Muscle of arm (tissue), 14 donors: ENCODE data around the gene LILRB1. TPM values are rescaled to one million over a fixed set of nuclear protein-coding genes. Genes with fewer than 3 reads are reported as not detected.
"Not testable (repeated sequence)": the region's sequence is repeated elsewhere in the genome, so short reads cannot be mapped to it uniquely, and the experiment has no call there.

Experiments
- DNase-seq: peaks from one replicate; pipeline ENCODE4 v3.0.0-alpha.2; 2013
- long read RNA-seq, 11 donors: transcript quantifications; one replicate each; lab custom pipeline, GENCODE V29; 2026
- polyA plus RNA-seq, 12 donors: library from polyadenylated mRNA; unstranded; fragments of 120-200 nt; gene quantifications; one replicate each; pipeline ENCODE4 v1.2.1, GENCODE V29; 2013; ENCODE audit not compliant: insufficient read length in 12 of 12

The LILRB1 gene
- polyA plus RNA-seq: 1 to 10 TPM in 7 of 12 donors, under 1 TPM in 3, not detected in 2; 0.71 to 3.9 (median 1.1) TPM
- long read RNA-seq, donor 1: 0 reads
- long read RNA-seq, donor 2: 0 reads
- long read RNA-seq, donor 3: 0 reads
- long read RNA-seq, donor 4: 0 reads
- long read RNA-seq, donor 5: 0 reads
- long read RNA-seq, donor 6: 0 reads
- long read RNA-seq, donor 7, partial matches to known transcripts: 0 of 1 reads
- long read RNA-seq, donor 7, other reads (novel, unspliced or antisense): 0 of 1 reads
- long read RNA-seq, donor 8: 0 reads
- long read RNA-seq, donor 9: 0 reads
- long read RNA-seq, donor 10: 0 reads
- long read RNA-seq, donor 11, partial matches to known transcripts: 0 of 1 reads
- long read RNA-seq, donor 11, other reads (novel, unspliced or antisense): 0 of 1 reads

DNA sequence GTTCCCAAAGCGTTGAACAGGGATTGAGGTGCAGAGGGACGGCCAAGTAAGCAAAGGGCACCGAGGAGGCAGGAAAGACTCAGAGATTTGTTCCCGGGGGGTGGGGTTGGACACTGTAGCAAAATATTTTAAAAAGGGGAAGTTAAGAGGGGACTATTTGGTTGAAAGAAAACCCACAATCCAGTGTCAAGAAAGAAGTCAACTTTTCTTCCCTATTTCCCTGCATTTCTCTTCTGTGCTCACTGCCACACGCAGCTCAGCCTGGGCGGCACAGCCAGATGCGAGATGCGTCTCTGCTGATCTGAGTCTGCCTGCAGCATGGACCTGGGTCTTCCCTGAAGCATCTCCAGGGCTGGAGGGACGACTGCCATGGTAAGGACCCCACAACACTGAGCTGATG, at the start of gene LILRB1:
LILRB1 (plus strand) TSS at position 223 of the 400 bp plus-strand sequence. CDS start 590 bp downstream, outside the sequence.
- DNase-seq: not testable (repeated sequence)

DNA sequence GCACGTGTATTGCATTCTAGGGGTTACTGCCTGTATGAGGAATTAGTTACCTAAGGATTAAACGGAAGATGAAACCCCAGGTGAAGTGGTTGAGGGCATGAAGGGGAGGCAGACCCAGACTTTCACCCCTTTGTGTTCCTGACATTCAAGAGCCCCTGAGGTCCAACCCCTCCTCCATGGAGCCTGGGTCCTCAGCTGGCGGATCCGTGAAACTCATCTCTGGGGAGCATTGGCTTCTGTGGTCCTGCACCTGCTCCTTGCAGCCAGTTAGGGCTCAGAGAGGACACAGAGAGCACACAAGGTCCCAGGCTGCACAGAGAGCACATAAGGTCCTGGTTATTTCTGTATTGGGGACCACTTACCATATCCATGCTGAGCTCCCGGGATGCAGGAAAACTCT, 43.9 kb upstream of the LILRB1 start:
- DNase-seq: no peak

GRCh38 chr19:54587026-54587425, 43.3 kb upstream of the LILRB1 start:
- no peak for DNase-seq

- not testable (repeated sequence) for DNase-seq
Measured at GRCh38 chr19:54593445-54593844, 36.8 kb upstream of the LILRB1 start, which contains the start of gene LILRA1. Gene LILRA1 (plus strand): TSS chr19:54593632. CDS start chr19:54594245, 613 bp downstream.

- DNase-seq: not testable (repeated sequence)
Measured at GRCh38 chr19:54593931-54594626, 36.2 kb upstream of the LILRB1 start.

GRCh38 chr19:54594737-54595136, 35.5 kb upstream of the LILRB1 start:
- DNase-seq: no peak

GRCh38 chr19:54595680-54596436, 34.4 kb upstream of the LILRB1 start:
- not testable (repeated sequence) for DNase-seq

DNA sequence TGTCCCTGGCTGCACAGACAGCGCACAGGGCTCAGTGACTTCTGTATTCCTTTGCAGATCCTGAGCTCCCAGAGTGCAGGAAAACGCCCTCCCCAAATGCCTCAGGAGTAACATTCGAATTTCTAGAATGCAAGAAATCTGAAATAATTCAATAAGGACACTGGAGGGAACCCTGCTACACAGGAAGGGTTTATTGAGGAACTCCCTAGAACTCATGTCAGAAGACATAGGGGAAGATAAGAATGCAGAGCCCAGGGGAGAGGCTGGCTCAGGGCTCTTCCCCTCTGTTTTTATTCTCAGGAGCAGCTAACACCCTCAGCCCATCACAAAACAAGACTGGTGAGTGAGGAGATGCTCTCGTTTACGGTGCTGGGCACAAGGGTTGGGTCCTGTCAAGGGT, 30.1 kb upstream of the LILRB1 start:
- no peak for DNase-seq

GRCh38 chr19:54606230-54606629, 24.1 kb upstream of the LILRB1 start:
- no peak for DNase-seq

- DNase-seq: no peak
Measured at GRCh38 chr19:54606891-54607784, 23.1 kb upstream of the LILRB1 start.

DNA sequence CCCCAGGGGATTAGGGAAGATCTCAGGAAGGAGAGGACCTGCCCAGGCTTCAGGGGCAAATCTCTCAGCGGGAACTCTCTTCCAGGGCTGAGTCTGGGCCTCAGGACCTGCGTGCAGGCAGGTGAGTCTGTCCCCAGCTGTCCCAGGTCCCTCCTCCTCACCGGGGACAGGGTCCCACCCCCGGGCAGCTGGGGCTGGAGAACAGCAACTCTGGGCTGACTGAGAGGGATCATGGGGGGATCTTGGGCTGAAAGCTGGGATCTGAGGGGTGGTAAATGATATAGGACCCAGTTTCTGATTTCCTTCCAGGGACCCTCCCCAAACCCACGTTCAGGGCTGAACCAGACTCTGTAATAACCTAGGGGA, 22.5 kb upstream of the LILRB1 start:
- DNase-seq: no peak

DNA sequence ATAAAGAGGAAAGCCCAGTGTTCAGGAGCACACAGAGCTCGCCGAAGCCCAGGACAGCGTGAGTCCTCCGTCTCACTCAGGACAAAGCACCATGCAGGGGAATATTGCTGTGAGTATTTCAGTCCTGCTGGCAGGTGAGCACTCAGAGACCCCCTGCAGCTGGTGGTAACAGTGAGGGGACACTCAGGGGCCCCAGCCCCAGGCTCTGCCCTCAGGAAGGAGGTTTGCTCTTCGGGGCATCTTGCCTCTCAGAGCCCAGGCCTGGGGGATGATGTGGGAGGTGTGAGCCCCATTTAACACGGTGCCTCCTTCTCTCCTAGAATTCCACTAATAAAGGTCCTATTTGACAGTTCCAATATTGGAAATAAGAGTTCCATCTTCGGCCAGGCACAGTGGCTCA, 22.1 kb upstream of the LILRB1 start:
- no peak for DNase-seq

DNA sequence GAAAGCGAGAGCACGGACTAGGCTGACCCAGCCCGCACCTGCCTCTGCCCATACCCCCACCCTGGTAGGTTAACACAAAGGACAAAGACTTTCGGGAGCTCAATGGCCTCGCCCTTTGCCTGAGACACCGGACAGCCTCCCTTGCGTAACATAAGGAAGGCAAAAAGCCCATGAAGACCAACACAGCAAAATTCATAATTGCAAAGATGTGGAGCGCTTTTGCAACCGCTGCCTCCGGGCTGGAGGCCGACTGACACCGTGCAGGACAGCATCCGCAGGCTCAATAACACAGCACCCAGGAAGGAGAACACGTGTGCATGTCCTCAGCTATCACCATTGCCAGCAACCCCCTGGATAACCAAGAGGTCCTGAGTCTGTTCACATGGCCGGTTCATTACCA, 21.5 kb upstream of the LILRB1 start:
- no peak for DNase-seq

- DNase-seq: no peak
Measured at GRCh38 chr19:54609356-54609791, 20.9 kb upstream of the LILRB1 start.

- DNase-seq: no peak
Measured at GRCh38 chr19:54612428-54612827, 17.9 kb upstream of the LILRB1 start.

GRCh38 chr19:54614726-54615125, 15.6 kb upstream of the LILRB1 start:
- DNase-seq: no peak

DNA sequence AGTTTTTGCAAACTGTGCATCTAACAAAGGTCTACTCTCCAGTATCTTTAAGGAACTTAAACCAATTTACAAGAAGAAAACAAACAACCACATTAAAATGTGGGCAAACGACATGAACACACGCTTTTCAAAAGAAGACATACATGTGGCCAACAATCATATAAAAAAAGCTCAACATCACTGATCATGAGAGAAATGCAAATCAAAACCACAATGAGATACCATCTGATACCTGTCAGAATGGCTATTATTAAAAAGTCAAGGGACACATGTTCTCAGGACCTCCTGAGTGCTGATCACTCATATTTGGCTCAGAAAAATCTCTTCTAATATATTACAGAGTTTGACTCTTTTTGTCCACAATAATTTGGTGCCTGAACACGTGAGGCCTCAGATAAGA, 14.2 kb upstream of the LILRB1 start:
- no peak for DNase-seq

GRCh38 chr19:54616821-54617560, 13.3 kb upstream of the LILRB1 start:
- no peak for DNase-seq

DNA sequence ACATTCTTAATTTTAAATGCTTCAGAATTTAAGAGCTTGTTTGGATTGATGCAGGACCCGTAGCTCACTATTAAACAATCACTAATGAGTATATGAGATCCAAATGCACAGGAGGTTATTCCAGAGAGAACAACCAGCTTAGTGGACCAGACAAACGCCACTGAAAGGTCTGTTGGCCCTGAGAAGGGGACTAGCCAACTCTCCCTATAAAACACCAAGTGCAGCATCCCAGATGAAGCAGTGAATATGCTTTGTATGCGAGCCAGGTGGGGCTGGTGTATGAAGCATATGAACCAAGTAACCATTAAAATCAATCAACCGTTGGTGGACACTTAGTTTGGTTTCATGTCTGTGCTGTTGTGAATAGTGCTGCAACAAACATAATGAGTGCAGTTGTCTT, 9.8 kb upstream of the LILRB1 start:
- DNase-seq: no peak

GRCh38 chr19:54622431-54622830, 7.9 kb upstream of the LILRB1 start:
- DNase-seq: no peak

- DNase-seq: not testable (repeated sequence)
Measured at GRCh38 chr19:54624234-54624633, 6.0 kb upstream of the LILRB1 start.
